H1 (cell line): Measurements from ENCODE around the gene TGFA. TPM values are rescaled to one million over a fixed set of nuclear protein-coding genes. Genes with fewer than 3 reads are reported as not detected.

Source experiments
- CTCF ChIA-PET: fragments of 300-600 bp; sonication (Branson Sonifier 250); formaldehyde crosslinking; loops from one replicate; lab custom pipeline; 2021; ENCODE audit not compliant: partially characterized antibody; lab: Charles Lee
- POLR2A ChIA-PET: fragments of 300-600 bp; sonication (Branson Sonifier 250); formaldehyde crosslinking; loops from one replicate; lab custom pipeline; 2021; ENCODE audit warnings: inconsistent platforms; ENCODE audit not compliant: partially characterized antibody; lab: Charles Lee
- DNase-seq, 2 experiments: peaks; one replicate each; pipeline versions ENCODE4 v3.0.0 to v3.0.0-alpha.2; 2010 to 2022; ENCODE audit warnings: low spot score in 2 of 2, low read depth in 1 of 2, mixed read lengths in 1 of 2
- FAIRE-seq: peaks from 2 replicates; lab custom pipeline; 2011; peaks lifted over from hg19 to GRCh38; lab: Jason Lieb, UNC
- H2AFZ ChIP-seq: 2 replicates; pipeline ENCODE4 v1.8.1; 2012; ENCODE audit warnings: low read length, inconsistent platforms
- H2AK5ac ChIP-seq: 2 replicates; pipeline ENCODE4 v1.6.1; 2013; ENCODE audit warnings: low read depth, low read length
- H2BK120ac ChIP-seq: replicated peaks from 2 replicates; pipeline ENCODE3; 2013; ENCODE audit warnings: low read depth, low read length, inconsistent platforms
- H2BK12ac ChIP-seq: 2 replicates; pipeline ENCODE4 v1.6.1; 2013; ENCODE audit warnings: low read depth, low read length
- H2BK15ac ChIP-seq: 2 replicates; pipeline ENCODE4 v1.6.1; 2013; ENCODE audit warnings: low read length
- H2BK20ac ChIP-seq: 2 replicates; pipeline ENCODE4 v1.6.1; 2013; ENCODE audit warnings: low read length
- H2BK5ac ChIP-seq: 2 replicates; pipeline ENCODE4 v1.6.1; 2013; ENCODE audit warnings: low read depth, low read length
- H3K14ac ChIP-seq: 2 replicates; pipeline ENCODE4 v1.6.1; 2013; ENCODE audit warnings: inconsistent platforms; ENCODE audit not compliant: insufficient read length
- H3K18ac ChIP-seq: 2 replicates; pipeline ENCODE4 v1.6.1; 2013; ENCODE audit warnings: low read length; ENCODE audit errors: extremely low read depth
- H3K23ac ChIP-seq: 2 replicates; pipeline ENCODE4 v1.6.1; 2013; ENCODE audit warnings: inconsistent platforms; ENCODE audit not compliant: insufficient read length
- H3K23me2 ChIP-seq: 2 replicates; pipeline ENCODE4 v1.6.1; 2013; ENCODE audit warnings: low read depth, low read length
- H3K27ac ChIP-seq: 2 replicates; pipeline ENCODE4 v1.6.1; 2011; ENCODE audit warnings: low read depth, low read length, inconsistent platforms
- H3K27me3 ChIP-seq, 4 experiments: replicated peaks in 1 of 4; 1 replicate in 1 of 4; 2 replicates in 3 of 4; pipeline versions ENCODE4 v1.6.1 to v1.8.1; 2011 to 2013; ENCODE audit warnings: low read length in 3 of 4, mild to moderate bottlenecking in 3 of 4, inconsistent platforms in 2 of 4, mixed read lengths in 2 of 4, moderate library complexity in 1 of 4; ENCODE audit not compliant: control insufficient read depth in 3 of 4, insufficient read depth in 3 of 4; ENCODE audit errors: extremely low read depth in 1 of 4
- H3K36me3 ChIP-seq, 4 experiments: 2 replicates each; pipeline versions ENCODE4 v1.6.1 to v1.8.1; 2011 to 2013; ENCODE audit warnings: mild to moderate bottlenecking in 4 of 4, low read length in 3 of 4, moderate library complexity in 2 of 4, control low read depth in 1 of 4, inconsistent platforms in 1 of 4; ENCODE audit not compliant: insufficient read depth in 4 of 4, control insufficient read depth in 2 of 4
- H3K4ac ChIP-seq: replicated peaks from 2 replicates; pipeline ENCODE3; 2013; ENCODE audit warnings: low read length, low read depth, mixed read lengths, inconsistent platforms; ENCODE audit not compliant: insufficient read length
- H3K4me1 ChIP-seq, 4 experiments: replicated peaks in 1 of 4; 1 replicate in 1 of 4; 2 replicates in 3 of 4; pipeline versions ENCODE4 v1.6.1 to v1.8.1; 2011 to 2013; ENCODE audit warnings: low read length in 3 of 4, inconsistent platforms in 2 of 4, mixed read lengths in 1 of 4; ENCODE audit not compliant: insufficient read depth in 4 of 4, control insufficient read depth in 3 of 4
- H3K4me2 ChIP-seq, 2 experiments: 2 replicates each; pipeline versions ENCODE4 v1.6.1 to v1.8.1; 2011 to 2013; ENCODE audit warnings: low read depth in 2 of 2, low read length in 2 of 2, control low read depth in 1 of 2, inconsistent platforms in 1 of 2, mild to moderate bottlenecking in 1 of 2; ENCODE audit not compliant: insufficient read depth in 1 of 2
- H3K4me3 ChIP-seq, 4 experiments: fragments of 200-600, 300-600 bp in 1 of 4; sonication (generic), shearing (Covaris generic), sonication (Bioruptor Twin) in 1 of 4; 2 replicates each; pipeline versions ENCODE4 v1.5.1 to v1.8.1; 2011 to 2016; ENCODE audit warnings: low read length in 4 of 4, low read depth in 3 of 4, control low read depth in 2 of 4, inconsistent platforms in 2 of 4, mild to moderate bottlenecking in 2 of 4, mixed read lengths in 1 of 4, moderate library complexity in 1 of 4; ENCODE audit not compliant: insufficient read depth in 2 of 4; ENCODE audit errors: extremely low read depth in 1 of 4
- H3K56ac ChIP-seq: replicated peaks from 2 replicates; pipeline ENCODE3; 2013; ENCODE audit warnings: low read depth, mild to moderate bottlenecking, mixed read lengths, low read length, inconsistent platforms; ENCODE audit not compliant: insufficient read length
- H3K79me1 ChIP-seq: 2 replicates; pipeline ENCODE4 v1.6.1; 2013; ENCODE audit warnings: low read depth, low read length, control low read depth
- H3K79me2 ChIP-seq, 2 experiments: 2 replicates each; pipeline versions ENCODE4 v1.6.1 to v1.8.1; 2012 to 2013; ENCODE audit warnings: low read length in 2 of 2, mild to moderate bottlenecking in 2 of 2, inconsistent platforms in 1 of 2; ENCODE audit not compliant: insufficient read depth in 2 of 2, control insufficient read depth in 1 of 2
- H3K9ac ChIP-seq, 4 experiments: replicated peaks in 1 of 4; 1 replicate in 1 of 4; 2 replicates in 3 of 4; pipeline versions ENCODE4 v1.6.1 to v1.8.1; 2011 to 2013; ENCODE audit warnings: low read depth in 3 of 4, low read length in 3 of 4, control low read depth in 2 of 4, mild to moderate bottlenecking in 2 of 4, moderate library complexity in 2 of 4, inconsistent platforms in 1 of 4; ENCODE audit errors: extremely low read depth in 1 of 4
- H3K9me3 ChIP-seq, 2 experiments: 2 replicates each; pipeline versions ENCODE4 v1.6.1 to v1.8.1; 2012 to 2013; ENCODE audit warnings: mild to moderate bottlenecking in 2 of 2, moderate library complexity in 2 of 2, control low read depth in 1 of 2, inconsistent platforms in 1 of 2, low read depth in 1 of 2, low read length in 1 of 2, mixed read lengths in 1 of 2; ENCODE audit not compliant: insufficient read depth in 2 of 2
- H4K20me1 ChIP-seq, 2 experiments: replicated peaks in 1 of 2; 2 replicates each; pipeline versions ENCODE3 to v1.8.1; 2011 to 2013; ENCODE audit warnings: inconsistent platforms in 2 of 2, low read length in 2 of 2, mild to moderate bottlenecking in 1 of 2; ENCODE audit not compliant: insufficient read depth in 2 of 2, control insufficient read depth in 1 of 2
- H4K5ac ChIP-seq: 2 replicates; pipeline ENCODE4 v1.6.1; 2013; ENCODE audit warnings: low read length, low read depth, mixed read lengths, inconsistent platforms; ENCODE audit not compliant: insufficient read length
- H4K8ac ChIP-seq: 2 replicates; pipeline ENCODE4 v1.8.0; 2013; ENCODE audit warnings: mild to moderate bottlenecking, moderate library complexity, low read length, inconsistent platforms; ENCODE audit not compliant: insufficient read depth; ENCODE audit errors: extremely low read depth
- H4K91ac ChIP-seq: replicated peaks from 2 replicates; pipeline ENCODE3; 2013; ENCODE audit warnings: low read length, mixed read lengths, inconsistent platforms; ENCODE audit not compliant: insufficient read length
- CBX5 ChIP-seq: fragments of 300-800, 300-1000 bp; sonication (generic); IDR thresholded peaks from 2 replicates; pipeline ENCODE4 v1.7.1; 2016; ENCODE audit warnings: antibody characterized with exemption, low read length, low read depth
- GABPA ChIP-seq: IDR thresholded peaks from 2 replicates; pipeline ENCODE4 v1.6.1; 2011; ENCODE audit warnings: mild to moderate bottlenecking, low read length, moderate library complexity, borderline replicate concordance; ENCODE audit not compliant: insufficient read depth
- JUN ChIP-seq: IDR thresholded peaks from 2 replicates; pipeline ENCODE4 v1.6.1; 2011; ENCODE audit warnings: low read depth, mild to moderate bottlenecking, improper control_type of control experiment, low read length
- TAF1 ChIP-seq: IDR thresholded peaks from 2 replicates; pipeline ENCODE4 v1.6.1; 2011; ENCODE audit warnings: mild to moderate bottlenecking, low read depth, low read length
- USF2 ChIP-seq: IDR thresholded peaks from 2 replicates; pipeline ENCODE4 v1.6.1; 2011; ENCODE audit warnings: low read length, improper control_type of control experiment
- YY1 ChIP-seq: IDR thresholded peaks from 2 replicates; pipeline ENCODE4 v1.6.1; 2011; ENCODE audit warnings: low read depth, mild to moderate bottlenecking, low read length
- WGBS, 2 experiments: shearing (Covaris generic) in 1 of 2; methylation state at CpG; one replicate each; pipeline versions ENCODE4 v1.1.6 to v1.1.7; 2013 to 2015; ENCODE audit warnings: low lambda C conversion rate in 2 of 2, mixed read lengths in 2 of 2, inconsistent platforms in 1 of 2, low coverage in 1 of 2, missing lambda C conversion rate in 1 of 2; ENCODE audit not compliant: insufficient replicate concordance in 2 of 2, insufficient coverage in 1 of 2, insufficient read length in 1 of 2; ENCODE audit errors: extremely low coverage in 1 of 2, missing lambda C conversion rate in 1 of 2; 5-methylcytosine and 5-hydroxymethylcytosine counted together
- polyA plus RNA-seq, 7 experiments: library from polyadenylated mRNA; depleted of rRNA in 3 of 7; stranded (reverse) in 5 of 7; unstranded in 2 of 7; fragments of >200 nt in 5 of 7; fragments of 200-250 nt in 2 of 7; gene quantifications; 1 replicate in 5 of 7; 2 replicates in 1 of 7; 4 replicates in 1 of 7; pipeline versions ENCODE4 v1.2.1 to v1.2.3, GENCODE V29; 2011 to 2013; ENCODE audit warnings: missing spikeins in 2 of 7, mixed read lengths in 2 of 7
- total RNA-seq: library from RNA; stranded (reverse); fragmentation: NEBNext Ultra II Directional; extraction: Animal tissue kit (Norgen Biotek cat#: 25700); gene quantifications from 2 replicates; pipeline ENCODE4 v1.2.1, GENCODE V29; 2021

The TGFA gene
- total and polyA plus RNA-seq, 2 of the 8 experiments (the other 6 are each of a cell fraction or from before 2014, with no cell fraction given): 1.8 to 3.7 TPM

- H3K23me2 ChIP-seq: no peaks in the 10 kb centered on the region; the same call in 1 of the 2 replicates
- POLR2A ChIA-PET: interaction anchor here (0.5 to 1.0 kb wide), 2 partner anchors 10 to 578 kb away, joined by 3 to 4 read pairs; no protein-coding TSS in a partner anchor
- no peak overlapping the region for H3K4me2 ChIP-seq
- no peak overlapping the region for H4K8ac ChIP-seq
- no peaks in the 10 kb centered on the region for H4K20me1 ChIP-seq
- H3K4me1 ChIP-seq: peaks cover 0 to 4% (median 0%) of the 10 kb centered on the region in 4 experiments; a peak in 4 of 7 replicates
- no peak overlapping the region for H3K18ac ChIP-seq
- no peak overlapping the region for H2AFZ ChIP-seq
- H3K79me2 ChIP-seq: no peaks in the 10 kb centered on the region
- WGBS, 2 experiments: 84% methylated on average over 7 of the region's 7 CpGs; no CpG with 5 or more reads in 1 of the 2 experiments
- H3K9ac ChIP-seq: no peak overlapping the region
- FAIRE-seq (no peak), DNase-seq (no peak)
- CTCF ChIA-PET: interaction anchor here (1.3 to 1.5 kb wide), 3 partner anchors 20 to 214 kb away, joined by 3 to 4 read pairs (median 3); no protein-coding TSS in a partner anchor
- H4K91ac ChIP-seq: no peak overlapping the region
- no peak overlapping the region for H3K14ac ChIP-seq
- no peaks in the 10 kb centered on the region for H3K9me3 ChIP-seq
- no peaks in the 10 kb centered on the region for H3K36me3 ChIP-seq
- no peak overlapping the region for H2AK5ac ChIP-seq
- H3K4ac ChIP-seq: no peak overlapping the region
- H2BK20ac ChIP-seq: no peak overlapping the region
- no peak overlapping the region for H3K23ac ChIP-seq
- no peak overlapping the region for H2BK12ac ChIP-seq
- H3K27ac ChIP-seq: no peak overlapping the region
- no peak overlapping the region for H2BK5ac ChIP-seq
- H3K4me3 ChIP-seq: no peak overlapping the region
- no peak overlapping the region for H4K5ac ChIP-seq
- no peak overlapping the region for H3K56ac ChIP-seq
- H3K79me1 ChIP-seq: no peaks in the 10 kb centered on the region
- no peak for TF ChIP-seq YY1
- no peak for TF ChIP-seq CBX5
- TF ChIP-seq JUN: no peak
- TF ChIP-seq TAF1: no peak
- TF ChIP-seq USF2: no peak
- TF ChIP-seq GABPA: no peak
- H2BK120ac ChIP-seq: no peak overlapping the region
- H3K27me3 ChIP-seq: no peaks in the 10 kb centered on the region
- no peak overlapping the region for H2BK15ac ChIP-seq
Measured at GRCh38 chr2:70517804-70518203, 35.8 kb downstream of the TGFA start.
